ENCODE measurements around the gene ACAA1.

- TF ChIP-seq CTCF (IDR thresholded peaks at IDR 0.05; ENCODE audit: poor library complexity) (no peak), EZH2 (IDR thresholded peaks at IDR 0.05; ENCODE audit: borderline replicate concordance) (no peak), EZH2phosphoT487 (IDR thresholded peaks at IDR 0.05; ENCODE audit: low read depth, severe bottlenecking, unreplicated experiment) (no peak)
These were observed 16.9 kb downstream of the ACAA1 start for GRCh38 chr3:38119821-38120692.
